Loucy (cell line): ENCODE results near the gene IL16.

Experiments used
- H2AFZ ChIP-seq: fragments of 200-600 bp; sonication (generic); 2 replicates; pipeline ENCODE4 v1.6.0; 2016; ENCODE audit warnings: antibody characterized with exemption, mild to moderate bottlenecking, low read length, moderate library complexity
- H3F3A ChIP-seq: fragments of 200-600 bp; 2 replicates; pipeline ENCODE4 v1.6.0; 2016; ENCODE audit warnings: antibody characterized with exemption, low read depth, mild to moderate bottlenecking
- H3K27me3 ChIP-seq: fragments of 200-600 bp; sonication (generic); 2 replicates; pipeline ENCODE4 v1.6.1; 2014; ENCODE audit warnings: low read length, mild to moderate bottlenecking; ENCODE audit not compliant: insufficient read depth, poor library complexity, severe bottlenecking
- H3K36me3 ChIP-seq: fragments of 200-600 bp; sonication (generic); 2 replicates; pipeline ENCODE4 v1.6.1; 2016; ENCODE audit warnings: low read length; ENCODE audit not compliant: insufficient read depth
- H3K4me1 ChIP-seq: fragments of 200-600 bp; sonication (generic); 2 replicates; pipeline ENCODE4 v1.5.1; 2014; ENCODE audit warnings: low read length, mild to moderate bottlenecking; ENCODE audit not compliant: insufficient read depth, poor library complexity, severe bottlenecking
- H3K4me2 ChIP-seq: fragments of 200-600 bp; sonication (generic); 2 replicates; pipeline ENCODE4 v1.6.0; 2014; ENCODE audit warnings: antibody characterized with exemption, low read length, low read depth, mild to moderate bottlenecking; ENCODE audit not compliant: poor library complexity, severe bottlenecking
- H3K4me3 ChIP-seq: fragments of 200-600 bp; sonication (generic); 2 replicates; pipeline ENCODE4 v1.5.1; 2014; ENCODE audit warnings: low read length, mild to moderate bottlenecking, mixed read lengths; ENCODE audit not compliant: poor library complexity, severe bottlenecking
- H3K79me2 ChIP-seq: fragments of 200-600 bp; sonication (generic); 2 replicates; pipeline ENCODE4 v1.6.1; 2014; ENCODE audit warnings: low read length; ENCODE audit not compliant: insufficient read depth
- H3K9ac ChIP-seq: fragments of 200-600 bp; sonication (generic); 2 replicates; pipeline ENCODE4 v1.6.0; 2014; ENCODE audit warnings: mild to moderate bottlenecking, low read depth, low read length, moderate library complexity; ENCODE audit not compliant: poor library complexity, severe bottlenecking
- H3K9me2 ChIP-seq: fragments of 200-600 bp; sonication (generic); replicated peaks from 2 replicates; pipeline ENCODE4 v1.6.1; 2016; ENCODE audit warnings: low read depth, low read length, mixed read lengths
- H3K9me3 ChIP-seq: fragments of 200-600 bp; sonication (generic); 2 replicates; pipeline ENCODE4 v1.6.1; 2014; ENCODE audit warnings: mild to moderate bottlenecking, antibody characterized with exemption, low read length, low read depth; ENCODE audit not compliant: insufficient read depth
- H4K20me1 ChIP-seq: fragments of 200-600 bp; sonication (generic); 2 replicates; pipeline ENCODE4 v1.6.0; 2014; ENCODE audit warnings: antibody characterized with exemption, low read length, mild to moderate bottlenecking; ENCODE audit not compliant: insufficient read depth, poor library complexity, severe bottlenecking
- EZH2phosphoT487 ChIP-seq: fragments of 200-600 bp; IDR thresholded peaks from 2 replicates; pipeline ENCODE4 v1.6.1; 2018; ENCODE audit warnings: antibody characterized with exemption, mild to moderate bottlenecking, moderate library complexity, borderline replicate concordance
- TF ChIP-seq, protein P1 (sequence below): fragments of 200-600 bp; sonication (generic); conservative IDR thresholded peaks from 2 replicates; pipeline ENCODE4 v1.5.1; 2014; ENCODE audit warnings: mild to moderate bottlenecking, antibody characterized with exemption, low read length

The IL16 gene

GRCh38 chr15:81257435-81257834 is 60.8 kb downstream of the IL16 start:
- H4K20me1 ChIP-seq, result no peaks in the 10 kb centered on the region
- H3K9me3 ChIP-seq, result no peaks in the 10 kb centered on the region
- no peak overlapping the region for H3K4me2 ChIP-seq
- no peaks in the 10 kb centered on the region for H3K4me1 ChIP-seq
- H2AFZ ChIP-seq, result 0 out of 2 replicates have a peak overlapping the region, but pooled peaks have one; percentile 7
- H3K4me3 ChIP-seq, result no peak overlapping the region
- H3K9ac ChIP-seq, result no peak overlapping the region
- H3F3A ChIP-seq, result no peaks in the 10 kb centered on the region
- H3K9me2 ChIP-seq, result no peaks in the 10 kb centered on the region
- no peaks in the 10 kb centered on the region for H3K79me2 ChIP-seq
- TF ChIP-seq EZH2phosphoT487, result no peak
- TF ChIP-seq, protein P1, sequence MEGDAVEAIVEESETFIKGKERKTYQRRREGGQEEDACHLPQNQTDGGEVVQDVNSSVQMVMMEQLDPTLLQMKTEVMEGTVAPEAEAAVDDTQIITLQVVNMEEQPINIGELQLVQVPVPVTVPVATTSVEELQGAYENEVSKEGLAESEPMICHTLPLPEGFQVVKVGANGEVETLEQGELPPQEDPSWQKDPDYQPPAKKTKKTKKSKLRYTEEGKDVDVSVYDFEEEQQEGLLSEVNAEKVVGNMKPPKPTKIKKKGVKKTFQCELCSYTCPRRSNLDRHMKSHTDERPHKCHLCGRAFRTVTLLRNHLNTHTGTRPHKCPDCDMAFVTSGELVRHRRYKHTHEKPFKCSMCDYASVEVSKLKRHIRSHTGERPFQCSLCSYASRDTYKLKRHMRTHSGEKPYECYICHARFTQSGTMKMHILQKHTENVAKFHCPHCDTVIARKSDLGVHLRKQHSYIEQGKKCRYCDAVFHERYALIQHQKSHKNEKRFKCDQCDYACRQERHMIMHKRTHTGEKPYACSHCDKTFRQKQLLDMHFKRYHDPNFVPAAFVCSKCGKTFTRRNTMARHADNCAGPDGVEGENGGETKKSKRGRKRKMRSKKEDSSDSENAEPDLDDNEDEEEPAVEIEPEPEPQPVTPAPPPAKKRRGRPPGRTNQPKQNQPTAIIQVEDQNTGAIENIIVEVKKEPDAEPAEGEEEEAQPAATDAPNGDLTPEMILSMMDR, result no peak
- H3K36me3 ChIP-seq, result no peaks in the 10 kb centered on the region
- no peaks in the 10 kb centered on the region for H3K27me3 ChIP-seq

DNA sequence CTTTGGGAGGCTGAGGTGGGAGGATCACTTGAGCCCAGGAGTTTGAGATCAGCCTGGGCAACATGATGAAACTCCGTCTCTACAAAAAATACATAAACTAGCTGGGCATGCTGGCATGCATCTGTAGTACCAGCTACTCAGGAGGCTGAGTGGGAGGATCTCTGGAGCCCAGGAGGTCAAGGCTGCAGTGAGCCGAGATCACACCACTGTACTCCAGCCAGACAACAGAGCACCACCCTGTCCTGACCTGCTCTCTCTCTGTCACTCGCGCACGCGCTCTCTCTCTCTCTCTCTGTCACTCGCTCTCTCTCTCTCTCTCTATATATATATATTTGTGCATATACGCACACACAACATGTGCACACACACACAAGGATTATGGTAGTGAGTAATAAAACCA is 61.8 kb downstream of the IL16 start:
- Histone ChIP-seq H3K9ac (no peak overlapping the region), H3K4me2 (no peak overlapping the region), H3K4me1 (no peaks in the 10 kb centered on the region), H3K79me2 (no peaks in the 10 kb centered on the region), H3F3A (no peaks in the 10 kb centered on the region), H3K27me3 (no peaks in the 10 kb centered on the region), H3K9me3 (no peaks in the 10 kb centered on the region), H4K20me1 (no peaks in the 10 kb centered on the region), H3K4me3 (no peak overlapping the region), H3K36me3 (no peaks in the 10 kb centered on the region), H3K9me2 (no peaks in the 10 kb centered on the region), H2AFZ (no peak overlapping the region)
- TF ChIP-seq, protein P1, result no peak
- TF ChIP-seq EZH2phosphoT487, result no peak

GRCh38 chr15:81259760-81260298 is 63.1 kb downstream of the IL16 start:
- no peaks in the 10 kb centered on the region for H3K9me3 ChIP-seq
- TF ChIP-seq EZH2phosphoT487, result no peak
- TF ChIP-seq, protein P1, result no peak

More at GRCh38 chr15:81259760-81260298, 63.1 kb downstream of the IL16 start:
- Histone ChIP-seq H3K36me3 (no peaks in the 10 kb centered on the region), H3K9me2 (no peaks in the 10 kb centered on the region), H3F3A (no peaks in the 10 kb centered on the region), H4K20me1 (no peaks in the 10 kb centered on the region), H2AFZ (no peak overlapping the region), H3K4me3 (no peak overlapping the region), H3K4me1 (no peaks in the 10 kb centered on the region), H3K27me3 (no peaks in the 10 kb centered on the region), H3K9ac (no peak overlapping the region), H3K79me2 (no peaks in the 10 kb centered on the region), H3K4me2 (no peak overlapping the region)
